ENCODE measurements around the gene PIK3C2G. TPM values are rescaled to one million over a fixed set of nuclear protein-coding genes. Genes with fewer than 3 reads are reported as not detected.

The PIK3C2G gene
- total and polyA plus RNA-seq, 8 donors, result 0.29 to 191 (median 48.7) TPM

DNA sequence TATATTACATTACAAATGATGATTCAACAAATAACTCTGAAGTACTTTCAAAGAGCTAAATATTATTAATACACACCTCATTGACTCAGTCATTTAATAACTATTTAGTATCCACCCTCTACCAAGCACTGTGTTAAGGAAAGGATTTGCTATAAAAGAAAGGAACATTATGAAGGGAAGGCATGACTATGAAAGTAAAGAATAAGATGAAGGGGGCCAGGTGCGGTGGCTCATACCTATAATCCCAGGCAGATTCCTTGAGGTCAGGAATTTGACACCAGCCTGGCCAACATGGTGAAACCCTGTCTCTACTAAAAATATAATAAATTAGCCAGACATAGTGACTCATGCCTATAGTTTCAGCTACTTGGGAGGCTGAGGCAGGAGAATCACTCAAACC lies 368.6 kb downstream of the PIK3C2G start:
- H3K4me1 ChIP-seq, result no peaks in the 10 kb centered on the region
- no peak overlapping the region for H3K4me3 ChIP-seq
- TF ChIP-seq, protein P1, sequence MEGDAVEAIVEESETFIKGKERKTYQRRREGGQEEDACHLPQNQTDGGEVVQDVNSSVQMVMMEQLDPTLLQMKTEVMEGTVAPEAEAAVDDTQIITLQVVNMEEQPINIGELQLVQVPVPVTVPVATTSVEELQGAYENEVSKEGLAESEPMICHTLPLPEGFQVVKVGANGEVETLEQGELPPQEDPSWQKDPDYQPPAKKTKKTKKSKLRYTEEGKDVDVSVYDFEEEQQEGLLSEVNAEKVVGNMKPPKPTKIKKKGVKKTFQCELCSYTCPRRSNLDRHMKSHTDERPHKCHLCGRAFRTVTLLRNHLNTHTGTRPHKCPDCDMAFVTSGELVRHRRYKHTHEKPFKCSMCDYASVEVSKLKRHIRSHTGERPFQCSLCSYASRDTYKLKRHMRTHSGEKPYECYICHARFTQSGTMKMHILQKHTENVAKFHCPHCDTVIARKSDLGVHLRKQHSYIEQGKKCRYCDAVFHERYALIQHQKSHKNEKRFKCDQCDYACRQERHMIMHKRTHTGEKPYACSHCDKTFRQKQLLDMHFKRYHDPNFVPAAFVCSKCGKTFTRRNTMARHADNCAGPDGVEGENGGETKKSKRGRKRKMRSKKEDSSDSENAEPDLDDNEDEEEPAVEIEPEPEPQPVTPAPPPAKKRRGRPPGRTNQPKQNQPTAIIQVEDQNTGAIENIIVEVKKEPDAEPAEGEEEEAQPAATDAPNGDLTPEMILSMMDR (IDR thresholded peaks at IDR 0.05), result no peak
- TF ChIP-seq POLR2AphosphoS5 (IDR thresholded peaks at IDR 0.05), result no peak
- no peak for TF ChIP-seq EP300 (IDR thresholded peaks at IDR 0.05)
- TF ChIP-seq POLR2A (IDR thresholded peaks at IDR 0.05), result no peak
- WGBS, 5 donors, result 83 to 100% (median 97%) methylated on average over 1 of the region's 1 CpG
- no peaks in the 10 kb centered on the region for H3K27me3 ChIP-seq
- peaks cover 0 to 4% (median 0%) of the 10 kb centered on the region in 4 donors for H3K36me3 ChIP-seq
- DNase-seq, result no peak
- peaks cover 0 to 11% (median 0%) of the 10 kb centered on the region in 4 donors for H3K9me3 ChIP-seq
- H3K27ac ChIP-seq, result no peak overlapping the region
- intact Hi-C loops (cut with DNase I; ENCODE audit: low total_unique reads), result no loop called here

DNA sequence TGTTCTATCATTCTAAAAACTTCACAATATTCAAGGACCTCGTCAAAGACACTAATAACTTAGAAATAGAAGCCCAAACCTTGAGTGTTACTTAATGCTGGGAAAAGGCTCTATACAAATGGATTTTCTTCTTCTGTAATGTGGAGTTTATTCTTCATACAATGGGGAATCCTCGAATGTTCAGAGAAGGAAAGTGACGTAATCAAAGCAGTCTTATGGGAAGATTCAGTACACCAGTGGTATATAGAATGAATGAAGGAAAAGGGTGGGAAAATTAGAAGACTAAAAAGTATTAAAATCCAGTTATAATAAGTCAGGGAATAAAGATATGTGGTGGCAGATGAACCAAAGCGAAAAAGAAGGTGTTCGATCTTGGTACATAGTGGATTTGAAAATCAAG lies 370.0 kb downstream of the PIK3C2G start:
- H3K27me3 ChIP-seq, result no peaks in the 10 kb centered on the region
- no peak overlapping the region for H3K4me3 ChIP-seq
- WGBS, 5 donors, result 87 to 94% (median 93%) methylated on average over 5 of the region's 5 CpGs
- peaks cover 0 to 6% (median 0%) of the 10 kb centered on the region in 4 donors for H3K9me3 ChIP-seq
- no peak for DNase-seq
- intact Hi-C loops (cut with DNase I; ENCODE audit: low total_unique reads), result no loop called here
- TF ChIP-seq, protein P1 (IDR thresholded peaks at IDR 0.05), result no peak
- TF ChIP-seq POLR2AphosphoS5 (IDR thresholded peaks at IDR 0.05) (no peak), POLR2A (IDR thresholded peaks at IDR 0.05) (no peak), EP300 (IDR thresholded peaks at IDR 0.05) (no peak)
- H3K4me1 ChIP-seq, result no peaks in the 10 kb centered on the region
- no peak overlapping the region for H3K27ac ChIP-seq
- peaks cover 0 to 5% (median 0%) of the 10 kb centered on the region in 4 donors for H3K36me3 ChIP-seq

DNA sequence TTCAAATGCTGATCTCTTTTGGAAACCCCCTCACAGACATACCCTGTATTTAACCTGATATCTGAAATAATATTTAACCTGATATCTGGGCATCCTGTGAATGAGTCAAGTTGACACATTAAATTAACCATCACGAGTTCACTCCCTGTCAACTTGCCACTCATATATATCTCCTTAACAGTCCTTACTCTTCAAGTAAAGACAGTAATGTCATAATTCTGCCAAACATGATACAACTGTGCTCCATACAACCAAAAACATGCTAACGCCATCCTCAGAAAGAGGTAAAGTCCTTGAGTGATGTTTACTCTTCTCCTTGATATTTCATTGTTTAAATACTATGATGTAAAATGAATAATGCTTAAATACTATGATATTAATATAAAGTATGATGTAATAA lies 371.5 kb downstream of the PIK3C2G start:
- H3K27me3 ChIP-seq, result no peaks in the 10 kb centered on the region
- TF ChIP-seq POLR2A (IDR thresholded peaks at IDR 0.05) (no peak), EP300 (IDR thresholded peaks at IDR 0.05) (no peak), POLR2AphosphoS5 (IDR thresholded peaks at IDR 0.05) (no peak)
- TF ChIP-seq, protein P1 (IDR thresholded peaks at IDR 0.05), result no peak

DNA sequence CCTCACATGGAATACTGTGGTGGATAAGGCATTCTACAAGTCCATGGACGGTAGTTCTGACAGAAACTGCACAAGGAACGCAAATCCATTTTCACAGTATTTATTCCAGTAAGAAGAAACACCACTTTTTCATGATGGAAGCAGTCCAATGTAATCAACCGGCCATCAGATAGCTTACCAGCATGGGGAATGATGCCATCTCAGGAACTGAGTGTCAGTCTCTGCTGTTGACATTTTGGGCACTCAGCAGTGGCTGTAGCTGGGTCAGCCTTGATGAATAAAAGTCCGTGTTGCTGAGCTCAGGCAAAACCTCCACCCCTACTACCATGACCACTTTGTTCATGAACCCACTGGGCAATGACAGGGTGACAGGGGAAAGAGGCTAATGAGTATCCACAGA lies 373.1 kb downstream of the PIK3C2G start:
- TF ChIP-seq POLR2A (IDR thresholded peaks at IDR 0.05) (no peak), EP300 (IDR thresholded peaks at IDR 0.05) (no peak), POLR2AphosphoS5 (IDR thresholded peaks at IDR 0.05) (no peak)
- TF ChIP-seq, protein P1 (IDR thresholded peaks at IDR 0.05), result no peak
- H3K27ac ChIP-seq, result no peak overlapping the region
- WGBS, 5 donors, result 68 to 80% (median 70%) methylated on average over 4 of the region's 4 CpGs
- H3K4me1 ChIP-seq, result no peaks in the 10 kb centered on the region
- H3K9me3 ChIP-seq, result no peaks in the 10 kb centered on the region
- no peaks in the 10 kb centered on the region for H3K27me3 ChIP-seq
- intact Hi-C loops (cut with DNase I; ENCODE audit: low total_unique reads), result no loop called here
- no peak overlapping the region for H3K4me3 ChIP-seq
- DNase-seq, result no peak
- H3K36me3 ChIP-seq, result peaks cover 0 to 5% (median 0%) of the 10 kb centered on the region in 4 donors

More for the DNA sequence above, 371.5 kb downstream of the PIK3C2G start:
- 53 to 75% (median 58%) methylated on average over 2 of the region's 2 CpGs for WGBS, 5 donors
- no peaks in the 10 kb centered on the region for H3K4me1 ChIP-seq
- H3K27ac ChIP-seq, result no peak overlapping the region
- no peak overlapping the region for H3K4me3 ChIP-seq
- peaks cover 0 to 5% (median 0%) of the 10 kb centered on the region in 4 donors for H3K36me3 ChIP-seq
- DNase-seq, result no peak
- intact Hi-C loops (cut with DNase I; ENCODE audit: low total_unique reads), result no loop called here
- H3K9me3 ChIP-seq, result no peaks in the 10 kb centered on the region

Measured in stomach (tissue), 9 donors.